ENCODE data around the gene TTLL5.

Gene TTLL5

DNA sequence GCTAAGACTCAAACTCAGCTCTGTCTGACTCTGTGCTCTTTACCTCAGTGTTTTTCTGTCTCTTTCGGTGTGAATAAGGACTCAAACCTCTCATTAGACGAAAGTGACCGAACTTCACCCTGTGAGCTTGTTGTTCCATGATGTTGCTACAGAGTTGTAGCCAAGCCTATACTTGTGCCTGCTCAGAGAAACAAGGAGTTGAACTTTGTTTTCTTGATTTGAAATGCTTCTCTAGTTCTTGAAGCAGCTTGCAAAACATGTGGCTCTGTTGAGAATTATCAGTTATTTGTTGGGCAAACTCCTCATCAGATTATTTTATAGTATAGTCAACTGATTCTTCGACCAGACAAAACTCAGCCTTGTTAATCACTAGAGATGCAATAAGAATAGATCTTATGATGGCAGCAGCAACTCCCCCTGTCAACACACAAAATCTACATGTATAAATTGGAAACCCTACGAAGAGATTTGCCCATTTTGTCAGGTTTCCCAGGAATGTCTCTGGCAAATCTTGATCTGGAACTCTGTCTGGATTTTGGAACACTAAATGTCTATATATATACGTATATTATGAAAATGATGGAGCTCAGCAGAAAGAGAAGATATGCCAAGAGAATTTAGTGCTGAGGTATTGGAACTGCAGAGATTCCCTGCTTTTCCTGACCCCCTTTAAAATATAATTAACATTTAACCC is 146.8 kb downstream of the TTLL5 start:
- H3K27ac ChIP-seq, result no peak overlapping the region
- H3K4me2 ChIP-seq, result no peak overlapping the region
- H3K4me1 ChIP-seq (ENCODE audit: low read depth, poor library complexity, severe bottlenecking), result peaks cover 11% of the 10 kb centered on the region
- H3K36me3 ChIP-seq (ENCODE audit: insufficient read depth), result no peaks in the 10 kb centered on the region
- TF ChIP-seq, protein P1, sequence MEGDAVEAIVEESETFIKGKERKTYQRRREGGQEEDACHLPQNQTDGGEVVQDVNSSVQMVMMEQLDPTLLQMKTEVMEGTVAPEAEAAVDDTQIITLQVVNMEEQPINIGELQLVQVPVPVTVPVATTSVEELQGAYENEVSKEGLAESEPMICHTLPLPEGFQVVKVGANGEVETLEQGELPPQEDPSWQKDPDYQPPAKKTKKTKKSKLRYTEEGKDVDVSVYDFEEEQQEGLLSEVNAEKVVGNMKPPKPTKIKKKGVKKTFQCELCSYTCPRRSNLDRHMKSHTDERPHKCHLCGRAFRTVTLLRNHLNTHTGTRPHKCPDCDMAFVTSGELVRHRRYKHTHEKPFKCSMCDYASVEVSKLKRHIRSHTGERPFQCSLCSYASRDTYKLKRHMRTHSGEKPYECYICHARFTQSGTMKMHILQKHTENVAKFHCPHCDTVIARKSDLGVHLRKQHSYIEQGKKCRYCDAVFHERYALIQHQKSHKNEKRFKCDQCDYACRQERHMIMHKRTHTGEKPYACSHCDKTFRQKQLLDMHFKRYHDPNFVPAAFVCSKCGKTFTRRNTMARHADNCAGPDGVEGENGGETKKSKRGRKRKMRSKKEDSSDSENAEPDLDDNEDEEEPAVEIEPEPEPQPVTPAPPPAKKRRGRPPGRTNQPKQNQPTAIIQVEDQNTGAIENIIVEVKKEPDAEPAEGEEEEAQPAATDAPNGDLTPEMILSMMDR (conservative IDR thresholded peaks at IDR 0.05; ENCODE audit: low read depth, low read length), result no peak
- H3K79me2 ChIP-seq (ENCODE audit: insufficient read depth, low read depth), result no peaks in the 10 kb centered on the region
- H2AFZ ChIP-seq (ENCODE audit: low read depth), result no peak overlapping the region
- no peak overlapping the region for H3K4me3 ChIP-seq (IDR thresholded peaks at IDR 0.05; ENCODE audit: insufficient read depth, low read depth, low read length)
- H3K9ac ChIP-seq, result no peak overlapping the region
- no peaks in the 10 kb centered on the region for H4K20me1 ChIP-seq (ENCODE audit: insufficient read depth)
- H3K27me3 ChIP-seq (ENCODE audit: insufficient read depth, low read depth), result no peaks in the 10 kb centered on the region

- no peaks in the 10 kb centered on the region for H3K27me3 ChIP-seq (ENCODE audit: insufficient read depth, low read depth)
- peaks cover 17% of the 10 kb centered on the region for H3K4me1 ChIP-seq (ENCODE audit: low read depth, poor library complexity, severe bottlenecking)
- H3K79me2 ChIP-seq (ENCODE audit: insufficient read depth, low read depth), result no peaks in the 10 kb centered on the region
- H3K27ac ChIP-seq, result no peak overlapping the region
- H3K4me2 ChIP-seq, result no peak overlapping the region
- TF ChIP-seq, protein P1 (conservative IDR thresholded peaks at IDR 0.05; ENCODE audit: low read depth, low read length), result no peak
- H2AFZ ChIP-seq (ENCODE audit: low read depth), result no peak overlapping the region
- H3K36me3 ChIP-seq (ENCODE audit: insufficient read depth), result no peaks in the 10 kb centered on the region
- no peak overlapping the region for H3K4me3 ChIP-seq (IDR thresholded peaks at IDR 0.05; ENCODE audit: insufficient read depth, low read depth, low read length)
- H4K20me1 ChIP-seq (ENCODE audit: insufficient read depth), result no peaks in the 10 kb centered on the region
- H3K9ac ChIP-seq, result no peak overlapping the region
These were observed 150.2 kb downstream of the TTLL5 start for GRCh38 chr14:75811136-75811829.

- no peaks in the 10 kb centered on the region for H3K79me2 ChIP-seq (ENCODE audit: insufficient read depth, low read depth)
- H3K27me3 ChIP-seq (ENCODE audit: insufficient read depth, low read depth), result no peaks in the 10 kb centered on the region
- no peaks in the 10 kb centered on the region for H3K36me3 ChIP-seq (ENCODE audit: insufficient read depth)
- no peak overlapping the region for H2AFZ ChIP-seq (ENCODE audit: low read depth)
- H3K4me1 ChIP-seq (ENCODE audit: low read depth, poor library complexity, severe bottlenecking), result peaks cover 17% of the 10 kb centered on the region
- no peak overlapping the region for H3K27ac ChIP-seq
- TF ChIP-seq, protein P1 (conservative IDR thresholded peaks at IDR 0.05; ENCODE audit: low read depth, low read length), result no peak
- H3K4me3 ChIP-seq (IDR thresholded peaks at IDR 0.05; ENCODE audit: insufficient read depth, low read depth, low read length), result no peak overlapping the region
- no peak overlapping the region for H3K9ac ChIP-seq
- H4K20me1 ChIP-seq (ENCODE audit: insufficient read depth), result no peaks in the 10 kb centered on the region
- H3K4me2 ChIP-seq, result peak overlapping the region; percentile 25; the same call in 1 of the 2 replicates
These were observed 150.9 kb downstream of the TTLL5 start for GRCh38 chr14:75811872-75812499.

DNA sequence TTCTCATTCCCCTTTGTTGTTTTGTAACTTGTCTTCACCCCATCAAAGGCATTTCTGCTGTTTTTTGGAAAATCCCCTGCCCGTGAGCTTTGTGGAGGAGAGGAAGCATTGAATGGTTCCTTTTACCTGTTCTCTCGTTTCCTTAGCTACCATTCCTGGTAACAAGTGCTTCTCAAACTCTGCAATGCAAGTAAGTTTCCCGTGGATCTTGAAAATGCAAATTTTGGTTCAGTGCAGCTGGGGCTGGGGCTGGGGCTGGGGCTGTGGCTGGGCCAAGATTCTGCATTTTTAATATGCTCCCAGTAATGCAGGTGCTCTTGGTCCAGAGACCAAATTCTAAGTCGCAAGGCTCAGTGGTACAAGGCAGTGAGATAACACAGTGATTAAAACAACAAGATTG is 151.6 kb downstream of the TTLL5 start:
- Histone ChIP-seq H3K36me3 (ENCODE audit: insufficient read depth) (no peaks in the 10 kb centered on the region), H3K4me1 (ENCODE audit: low read depth, poor library complexity, severe bottlenecking) (peaks cover 17% of the 10 kb centered on the region), H2AFZ (ENCODE audit: low read depth) (no peak overlapping the region), H3K4me3 (IDR thresholded peaks at IDR 0.05; ENCODE audit: insufficient read depth, low read depth, low read length) (no peak overlapping the region), H4K20me1 (ENCODE audit: insufficient read depth) (no peaks in the 10 kb centered on the region), H3K9ac (no peak overlapping the region), H3K27ac (no peak overlapping the region), H3K79me2 (ENCODE audit: insufficient read depth, low read depth) (no peaks in the 10 kb centered on the region), H3K4me2 (peak overlapping the region; percentile 25; the same call in 1 of the 2 replicates), H3K27me3 (ENCODE audit: insufficient read depth, low read depth) (no peaks in the 10 kb centered on the region)
- TF ChIP-seq, protein P1 (conservative IDR thresholded peaks at IDR 0.05; ENCODE audit: low read depth, low read length), result no peak

All from KMS-11 (cell line).